Kidney (tissue), 22 donors: ENCODE results near the gene PTH1R. TPM values are rescaled to one million over a fixed set of nuclear protein-coding genes. Genes with fewer than 3 reads are reported as not detected.
A peak's percentile ranks its signal among the peaks of the same experiment; 100 is the strongest.

Experiments used
- DNase-seq, 5 donors: peaks; one replicate each; pipeline ENCODE4 v3.0.0-alpha.2; 2013 to 2020
- FAIRE-seq: peaks from 2 replicates; lab custom pipeline; 2012; peaks lifted over from hg19 to GRCh38; lab: Jason Lieb, UNC
- H3K27ac ChIP-seq, 2 donors: one replicate each; pipeline ENCODE4 v1.7.0; 2013; ENCODE audit warnings: low read depth in 2 of 2, low read length in 2 of 2, inconsistent platforms in 1 of 2
- H3K27me3 ChIP-seq: one replicate; pipeline ENCODE4 v1.7.1; 2013; ENCODE audit warnings: low read length, inconsistent platforms; ENCODE audit not compliant: control insufficient read depth, insufficient read depth
- H3K36me3 ChIP-seq, 3 donors: one replicate each; pipeline versions ENCODE4 v1.7.0 to v1.7.1; 2013; ENCODE audit warnings: low read length in 3 of 3, control low read depth in 1 of 3, inconsistent platforms in 1 of 3; ENCODE audit not compliant: insufficient read depth in 3 of 3, control insufficient read depth in 2 of 3
- H3K4me1 ChIP-seq, 3 donors: one replicate each; pipeline versions ENCODE4 v1.7.0 to v1.7.1; 2013; ENCODE audit warnings: low read length in 3 of 3, inconsistent platforms in 1 of 3, low read depth in 1 of 3; ENCODE audit not compliant: control insufficient read depth in 2 of 3, insufficient read depth in 2 of 3
- H3K4me3 ChIP-seq, 3 donors: one replicate each; pipeline versions ENCODE4 v1.7.0 to v1.8.1; 2013; ENCODE audit warnings: low read length in 3 of 3, control low read depth in 1 of 3, inconsistent platforms in 1 of 3
- H3K9ac ChIP-seq, 3 donors: one replicate each; pipeline versions ENCODE4 v1.7.0 to v1.7.1; 2013; ENCODE audit warnings: low read length in 3 of 3, control low read depth in 1 of 3, inconsistent platforms in 1 of 3
- H3K9me3 ChIP-seq, 3 donors: one replicate each; pipeline versions ENCODE4 v1.7.0 to v1.7.1; 2013; ENCODE audit warnings: low read length in 3 of 3, control low read depth in 1 of 3, inconsistent platforms in 1 of 3; ENCODE audit not compliant: control insufficient read depth in 2 of 3, insufficient read depth in 1 of 3
- CTCF ChIP-seq: IDR thresholded peaks from 3 replicates; pipeline ENCODE4 v1.5.1; 2012; ENCODE audit warnings: mild to moderate bottlenecking, moderate library complexity, borderline replicate concordance; ENCODE audit not compliant: insufficient read depth; ENCODE audit errors: extremely low read depth
- intact Hi-C: fragments of 100-400 bp; cut with DNase I; formaldehyde crosslinking; loops from one replicate; pipeline ENCODE4 v1.11.1; 2022
- long read RNA-seq, 10 donors: library from polyadenylated mRNA in 1 of 10; unstranded in 1 of 10; transcript quantifications; one replicate each; pipeline ENCODE4 v2.0.0 and lab custom pipeline, GENCODE V29; 2021 to 2026
- polyA plus RNA-seq: library from polyadenylated mRNA; stranded (reverse); fragments of 350-450 nt; fragmentation: Illumina TruSeq; extraction: RNeasy Lipid Tissue Mini Kit (QIAGEN cat#74804); gene quantifications from one replicate; pipeline ENCODE4 v1.2.3, GENCODE V29; 2014; ENCODE audit warnings: low read depth, low replicate concordance; ENCODE audit not compliant: insufficient read depth
- total RNA-seq: library from RNA; stranded (reverse); fragmentation: NEBNext Ultra II Directional; extraction: Animal tissue kit (Norgen Biotek cat#: 25700); gene quantifications from one replicate; pipeline ENCODE4 v1.2.1, GENCODE V29; 2021
- donor health status: control.
- donor health status: control.
- donor health status: control.
- donor health status: control.
- donor health status: control.
- donor health status: DM: yes; HTN: yes; CAD: no.
- donor health status: Normal renal cell carcinoma (clear cell type).

Gene PTH1R
- 286 TPM for total RNA-seq
- polyA plus RNA-seq, result 1,885 TPM
- long read RNA-seq, donor 1, transcript PTH1R-204 (15 exons, 1,914 nt), result minor isoform, 11 of 32 reads
- long read RNA-seq, donor 1, transcript PTH1R-201 (14 exons, 2,123 nt), result major isoform, 12 of 32 reads
- long read RNA-seq, donor 1, partial matches to known transcripts, result 9 of 32 reads
- long read RNA-seq, donor 1, other reads (novel, unspliced or antisense), result 0 of 32 reads
- long read RNA-seq, donor 2, transcript PTH1R-201 (14 exons, 2,123 nt), result major isoform, 12 of 33 reads
- long read RNA-seq, donor 2, partial matches to known transcripts, result 20 of 33 reads
- long read RNA-seq, donor 2, other reads (novel, unspliced or antisense), result 0 of 33 reads
- long read RNA-seq, donor 3, transcript PTH1R-201 (14 exons, 2,123 nt), result major isoform, 8 of 27 reads
- long read RNA-seq, donor 3, transcript PTH1R-204 (15 exons, 1,914 nt), result minor isoform, 5 of 27 reads
- long read RNA-seq, donor 3, partial matches to known transcripts, result 13 of 27 reads
- long read RNA-seq, donor 3, other reads (novel, unspliced or antisense), result 0 of 27 reads
- long read RNA-seq, donor 4, transcript PTH1R-204 (15 exons, 1,914 nt), result minor isoform, 6 of 88 reads
- long read RNA-seq, donor 4, transcript PTH1R-201 (14 exons, 2,123 nt), result major isoform, 19 of 88 reads
- long read RNA-seq, donor 4, partial matches to known transcripts, result 56 of 88 reads
- long read RNA-seq, donor 4, other reads (novel, unspliced or antisense), result 5 of 88 reads
- long read RNA-seq, donor 5, partial matches to known transcripts, result 6 of 6 reads
- long read RNA-seq, donor 5, other reads (novel, unspliced or antisense), result 0 of 6 reads
- long read RNA-seq, donor 6, partial matches to known transcripts, result 7 of 9 reads
- long read RNA-seq, donor 6, other reads (novel, unspliced or antisense), result 0 of 9 reads
- long read RNA-seq, donor 7, transcript PTH1R-204 (15 exons, 1,914 nt), result minor isoform, 49 of 554 reads
- long read RNA-seq, donor 7, transcript PTH1R-201 (14 exons, 2,123 nt), result major isoform, 267 of 554 reads
- long read RNA-seq, donor 7, partial matches to known transcripts, result 108 of 554 reads
- long read RNA-seq, donor 7, other reads (novel, unspliced or antisense), result 127 of 554 reads
- long read RNA-seq, donor 8, partial matches to known transcripts, result 12 of 18 reads
- long read RNA-seq, donor 8, other reads (novel, unspliced or antisense), result 0 of 18 reads
- long read RNA-seq, donor 9, partial matches to known transcripts, result 0 of 5 reads
- long read RNA-seq, donor 9, other reads (novel, unspliced or antisense), result 0 of 5 reads
- long read RNA-seq, donor 10, transcript PTH1R-201 (14 exons, 2,123 nt), result major isoform, 9 of 74 reads
- long read RNA-seq, donor 10, partial matches to known transcripts, result 61 of 74 reads
- long read RNA-seq, donor 10, other reads (novel, unspliced or antisense), result 0 of 74 reads

GRCh38 chr3:46877406-46878125, at the start of gene PTH1R:
Gene PTH1R (plus strand): TSS chr3:46877721. CDS start chr3:46883560, 5,839 bp downstream.
- Histone ChIP-seq H3K9ac (peak within 1 kb of the TSS in 2 of 3 donors; percentile 38 to 90), H3K27me3 (no peaks in the 10 kb centered on the region), H3K27ac (peak within 1 kb of the TSS; percentile 93 to 100), H3K36me3 (no peaks in the 10 kb centered on the region), H3K4me3 (peak within 1 kb of the TSS in 2 of 3 donors; percentile 36 to 38), H3K4me1 (peaks cover 9 to 66% (median 64%) of the 10 kb centered on the region in 3 donors), H3K9me3 (no peaks in the 10 kb centered on the region)
- no peak for TF ChIP-seq CTCF
- intact Hi-C loops, result no loop called here
- FAIRE-seq (no peak), DNase-seq (no peak)

GRCh38 chr3:46829699-46830208, 47.8 kb upstream of the PTH1R start:
- H3K27ac ChIP-seq, result no peak overlapping the region
- no peak for DNase-seq
- no peaks in the 10 kb centered on the region for H3K27me3 ChIP-seq
- intact Hi-C loops, result no loop called here
- no peaks in the 10 kb centered on the region for H3K36me3 ChIP-seq
- no peak for TF ChIP-seq CTCF
- FAIRE-seq, result no peak
- H3K4me3 ChIP-seq, result no peak overlapping the region
- H3K9me3 ChIP-seq, result no peaks in the 10 kb centered on the region
- no peaks in the 10 kb centered on the region for H3K4me1 ChIP-seq
- no peak overlapping the region for H3K9ac ChIP-seq

DNA sequence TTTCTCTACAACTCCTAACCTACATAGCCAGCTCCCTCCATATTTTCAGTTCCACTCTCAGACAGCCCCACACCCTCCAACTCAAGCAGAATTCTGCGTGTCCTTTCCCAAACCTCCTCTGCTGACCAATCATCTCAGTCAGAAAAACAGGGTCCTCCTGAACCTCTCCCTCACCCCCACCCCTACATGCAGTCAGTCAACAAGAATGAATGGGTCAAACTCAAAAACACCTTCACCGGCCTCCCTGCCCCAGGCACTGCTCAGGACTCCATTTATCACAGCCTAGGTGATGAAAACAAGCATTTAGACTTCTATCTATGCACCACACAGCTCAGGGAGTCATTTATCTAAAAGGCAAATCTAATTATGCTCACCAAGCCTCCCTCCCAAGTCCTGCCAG, 46.7 kb upstream of the PTH1R start:
- no peak for TF ChIP-seq CTCF
- FAIRE-seq, result no peak
- H3K27me3 ChIP-seq, result no peaks in the 10 kb centered on the region
- H3K27ac ChIP-seq, result no peak overlapping the region
- H3K4me1 ChIP-seq, result no peaks in the 10 kb centered on the region
- H3K36me3 ChIP-seq, result no peaks in the 10 kb centered on the region
- no peak overlapping the region for H3K9ac ChIP-seq
- no peak for DNase-seq
- H3K9me3 ChIP-seq, result no peaks in the 10 kb centered on the region
- no peak overlapping the region for H3K4me3 ChIP-seq
- intact Hi-C loops, result no loop called here
